ENCODE measurements around the gene MYRIP.

- TF ChIP-seq CTCF (IDR thresholded peaks at IDR 0.05) (no peak), POLR2A (IDR thresholded peaks at IDR 0.05) (no peak)
These were observed 294.4 kb downstream of the MYRIP start for GRCh38 chr3:40103829-40104228.

Measured in thyroid gland (tissue), 4 donors.